Neural cell (in vitro differentiated cells): Measurements from ENCODE around the gene ADCY2. TPM values are rescaled to one million over a fixed set of nuclear protein-coding genes. Genes with fewer than 3 reads are reported as not detected.

Source experiments
- H2AFZ ChIP-seq: fragments of 200-600, 300-800 bp; sonication (generic), shearing (Covaris generic); 2 replicates; pipeline ENCODE4 v1.6.0; 2014; ENCODE audit warnings: low read depth, mild to moderate bottlenecking, antibody characterized with exemption, low read length, moderate library complexity
- H3F3A ChIP-seq: fragments of 200-600 bp; shearing (Covaris generic); 2 replicates; pipeline ENCODE4 v1.6.1; 2016; ENCODE audit warnings: mild to moderate bottlenecking, moderate library complexity, mixed read lengths, antibody characterized with exemption, low read length; ENCODE audit not compliant: insufficient read depth, poor library complexity, severe bottlenecking
- H3K27ac ChIP-seq: fragments of 200-600, 300-800 bp; sonication (generic), shearing (Covaris generic); 2 replicates; pipeline ENCODE4 v1.5.1; 2014; ENCODE audit warnings: mild to moderate bottlenecking, low read length, moderate library complexity
- H3K27me3 ChIP-seq: fragments of 300-800, 200-600 bp; sonication (generic), shearing (Covaris generic); 2 replicates; pipeline ENCODE4 v1.6.0; 2014; ENCODE audit warnings: mild to moderate bottlenecking, low read depth, low read length, moderate library complexity; ENCODE audit not compliant: insufficient read depth
- H3K36me3 ChIP-seq: fragments of 300-800, 200-600 bp; sonication (generic), shearing (Covaris generic); 2 replicates; pipeline ENCODE4 v1.5.1; 2014; ENCODE audit warnings: mild to moderate bottlenecking, antibody characterized with exemption, low read length, moderate library complexity; ENCODE audit not compliant: insufficient read depth
- H3K4me2 ChIP-seq: fragments of 300-800, 200-600 bp; sonication (generic), shearing (Covaris generic); 2 replicates; pipeline ENCODE4 v1.6.0; 2014; ENCODE audit warnings: mild to moderate bottlenecking, low read length
- H3K4me3 ChIP-seq: fragments of 300-800, 200-600 bp; sonication (generic), shearing (Covaris generic); 2 replicates; pipeline ENCODE4 v1.5.1; 2014; ENCODE audit warnings: mild to moderate bottlenecking, low read length, moderate library complexity
- H3K79me2 ChIP-seq: fragments of 200-600 bp; shearing (Covaris generic); replicated peaks from 2 replicates; pipeline ENCODE4 v1.6.0; 2014; ENCODE audit warnings: mild to moderate bottlenecking, low read length, moderate library complexity; ENCODE audit not compliant: insufficient read depth
- H3K9ac ChIP-seq: fragments of 300-800, 200-600 bp; sonication (generic), shearing (Covaris generic); 2 replicates; pipeline ENCODE4 v1.6.1; 2016; ENCODE audit warnings: mild to moderate bottlenecking, low read length, mixed read lengths
- H3K9me2 ChIP-seq: fragments of 200-600 bp; shearing (Covaris generic); 2 replicates; pipeline ENCODE4 v1.6.1; 2016; ENCODE audit warnings: mild to moderate bottlenecking, low read length, mixed read lengths; ENCODE audit not compliant: insufficient read depth
- H3K9me3 ChIP-seq: fragments of 200-600, 300-800 bp; sonication (generic), shearing (Covaris generic); 2 replicates; pipeline ENCODE4 v1.6.1; 2016; ENCODE audit warnings: mild to moderate bottlenecking, mixed run types, low read length, moderate library complexity, mixed read lengths
- H4K20me1 ChIP-seq: fragments of 200-600 bp; shearing (Covaris generic); 2 replicates; pipeline ENCODE4 v1.6.1; 2016; ENCODE audit warnings: mild to moderate bottlenecking, mixed run types; ENCODE audit not compliant: insufficient read depth
- CTCF ChIP-seq: fragments of 450-650 bp; IDR thresholded peaks from 2 replicates; pipeline ENCODE4 v1.5.1; 2014; ENCODE audit warnings: antibody characterized with exemption, mild to moderate bottlenecking, moderate library complexity; ENCODE audit not compliant: poor library complexity, severe bottlenecking
- EP300 ChIP-seq: fragments of 450-650 bp; conservative IDR thresholded peaks from 2 replicates; pipeline ENCODE4 v1.6.1; 2014; ENCODE audit warnings: antibody characterized with exemption, mild to moderate bottlenecking, moderate library complexity; ENCODE audit not compliant: poor library complexity, severe bottlenecking
- EZH2 ChIP-seq: fragments of 200-600, 300-800 bp; shearing (Covaris generic), sonication (generic); IDR thresholded peaks from 2 replicates; pipeline ENCODE4 v1.6.1; 2014; ENCODE audit warnings: antibody characterized with exemption, low read length, borderline replicate concordance, mild to moderate bottlenecking; ENCODE audit not compliant: insufficient read depth, poor library complexity, severe bottlenecking
- MXI1 ChIP-seq: fragments of 450-650 bp; conservative IDR thresholded peaks from 2 replicates; pipeline ENCODE4 v1.6.1; 2014; ENCODE audit warnings: antibody characterized with exemption, mild to moderate bottlenecking; ENCODE audit not compliant: poor library complexity, severe bottlenecking
- POLR2AphosphoS5 ChIP-seq: IDR thresholded peaks from 2 replicates; pipeline ENCODE4 v1.6.1; 2012
- RAD21 ChIP-seq: fragments of 450-650 bp; conservative IDR thresholded peaks from 2 replicates; pipeline ENCODE4 v1.6.1; 2014; ENCODE audit warnings: antibody characterized with exemption, mild to moderate bottlenecking, moderate library complexity
- REST ChIP-seq: IDR thresholded peaks from 2 replicates; pipeline ENCODE4 v1.6.1; 2012; ENCODE audit warnings: borderline replicate concordance
- SMC3 ChIP-seq: fragments of 450-650 bp; conservative IDR thresholded peaks from 2 replicates; pipeline ENCODE4 v1.6.1; 2014; ENCODE audit warnings: antibody characterized with exemption, mild to moderate bottlenecking, moderate library complexity; ENCODE audit not compliant: poor library complexity
- TAF1 ChIP-seq: IDR thresholded peaks from 2 replicates; pipeline ENCODE4 v1.6.1; 2012; ENCODE audit warnings: low read depth
- polyA plus RNA-seq: library from polyadenylated mRNA; depleted of rRNA; stranded (reverse); fragments of >200 nt; gene quantifications from 2 replicates; pipeline ENCODE4 v1.2.3, GENCODE V29; 2014

Gene ADCY2
- polyA plus RNA-seq, 1 donor from 2014 or later = 1.9 TPM

GRCh38 chr5:7855611-7856010 lies 459.7 kb downstream of the ADCY2 start:
- H3K79me2 ChIP-seq = no peaks in the 10 kb centered on the region
- no peak overlapping the region for H3K9ac ChIP-seq

GRCh38 chr5:7856855-7857254 lies 460.9 kb downstream of the ADCY2 start:
- Histone ChIP-seq H3F3A (no peaks in the 10 kb centered on the region), H3K4me3 (no peak overlapping the region), H3K79me2 (no peaks in the 10 kb centered on the region), H2AFZ (no peak overlapping the region), H3K9ac (no peak overlapping the region), H3K9me3 (no peaks in the 10 kb centered on the region), H3K9me2 (no peaks in the 10 kb centered on the region), H3K27me3 (no peaks in the 10 kb centered on the region), H3K36me3 (peaks cover 10% of the 10 kb centered on the region), H4K20me1 (no peaks in the 10 kb centered on the region), H3K27ac (no peak overlapping the region), H3K4me2 (no peak overlapping the region)
- no peak for TF ChIP-seq EP300
- no peak for TF ChIP-seq MXI1
- no peak for TF ChIP-seq TAF1
- TF ChIP-seq CTCF = peak; percentile 92
- TF ChIP-seq REST = no peak
- TF ChIP-seq SMC3 = peak; percentile 89
- peak; percentile 94 for TF ChIP-seq RAD21

More at GRCh38 chr5:7855611-7856010, 459.7 kb downstream of the ADCY2 start:
- H3K9me3 ChIP-seq = no peaks in the 10 kb centered on the region
- H3K9me2 ChIP-seq = no peaks in the 10 kb centered on the region
- no peaks in the 10 kb centered on the region for H3K27me3 ChIP-seq
- no peak overlapping the region for H3K4me2 ChIP-seq
- no peaks in the 10 kb centered on the region for H4K20me1 ChIP-seq
- H3F3A ChIP-seq = no peaks in the 10 kb centered on the region
- no peak overlapping the region for H2AFZ ChIP-seq
- no peak overlapping the region for H3K4me3 ChIP-seq
- TF ChIP-seq RAD21 = no peak
- no peak for TF ChIP-seq MXI1
- no peak for TF ChIP-seq REST
- no peak for TF ChIP-seq POLR2AphosphoS5
- no peak for TF ChIP-seq EP300
- no peak for TF ChIP-seq SMC3
- no peak for TF ChIP-seq TAF1
- TF ChIP-seq EZH2 = no peak
- no peak for TF ChIP-seq CTCF
- no peak overlapping the region for H3K27ac ChIP-seq
- H3K36me3 ChIP-seq = peaks cover 3% of the 10 kb centered on the region
